HG03280 (cell line): Measurements from ENCODE around the gene CPTP.

Source experiments
- ATAC-seq: cut with Tn5 transposase; IDR thresholded peaks from one replicate; pipeline ENCODE4 v1.9.1; 2021; ENCODE audit warnings: mild to moderate bottlenecking, moderate library complexity; ENCODE audit not compliant: unreplicated experiment

Gene CPTP

GRCh38 chr1:1332774-1333480 is 8.3 kb downstream of the CPTP start:
- no peak for ATAC-seq

DNA sequence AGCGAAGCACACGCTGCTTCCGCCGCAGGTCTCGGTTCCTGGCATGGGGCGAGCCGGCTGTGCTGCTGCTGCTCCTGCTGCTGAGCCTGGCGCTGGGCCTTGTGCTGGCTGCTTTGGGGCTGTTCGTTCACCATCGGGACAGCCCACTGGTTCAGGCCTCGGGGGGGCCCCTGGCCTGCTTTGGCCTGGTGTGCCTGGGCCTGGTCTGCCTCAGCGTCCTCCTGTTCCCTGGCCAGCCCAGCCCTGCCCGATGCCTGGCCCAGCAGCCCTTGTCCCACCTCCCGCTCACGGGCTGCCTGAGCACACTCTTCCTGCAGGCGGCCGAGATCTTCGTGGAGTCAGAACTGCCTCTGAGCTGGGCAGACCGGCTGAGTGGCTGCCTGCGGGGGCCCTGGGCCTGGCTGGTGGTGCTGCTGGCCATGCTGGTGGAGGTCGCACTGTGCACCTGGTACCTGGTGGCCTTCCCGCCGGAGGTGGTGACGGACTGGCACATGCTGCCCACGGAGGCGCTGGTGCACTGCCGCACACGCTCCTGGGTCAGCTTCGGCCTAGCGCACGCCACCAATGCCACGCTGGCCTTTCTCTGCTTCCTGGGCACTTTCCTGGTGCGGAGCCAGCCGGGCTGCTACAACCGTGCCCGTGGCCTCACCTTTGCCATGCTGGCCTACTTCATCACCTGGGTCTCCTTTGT is 9.1 kb downstream of the CPTP start:
- no peak for ATAC-seq

GRCh38 chr1:1334835-1335234 is 10.2 kb downstream of the CPTP start:
- no peak for ATAC-seq

GRCh38 chr1:1335283-1335682 is 10.7 kb downstream of the CPTP start:
- no peak for ATAC-seq

DNA sequence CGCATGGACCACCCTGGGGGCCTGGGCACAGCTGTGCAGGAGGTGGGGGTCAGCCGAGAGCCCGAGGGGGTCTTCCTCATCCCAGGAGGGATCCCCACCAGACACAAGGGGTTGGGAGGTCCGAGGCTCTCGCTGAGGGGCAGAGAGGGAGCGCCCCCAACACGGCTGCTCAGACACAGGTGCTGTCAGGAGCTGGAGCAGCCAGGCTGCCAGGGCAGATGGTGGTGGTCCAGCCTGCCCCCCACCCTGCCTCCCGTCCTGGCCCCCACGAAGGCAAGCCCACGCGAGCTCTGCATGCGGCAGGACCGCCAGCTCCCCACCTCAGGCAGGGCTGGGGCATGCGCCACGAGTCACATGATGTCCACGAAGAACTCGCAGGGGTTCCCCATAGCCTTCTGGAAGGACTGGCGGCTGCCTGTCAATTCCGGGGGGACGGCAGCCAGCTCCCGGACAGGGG is 11.2 kb downstream of the CPTP start:
- no peak for ATAC-seq

DNA sequence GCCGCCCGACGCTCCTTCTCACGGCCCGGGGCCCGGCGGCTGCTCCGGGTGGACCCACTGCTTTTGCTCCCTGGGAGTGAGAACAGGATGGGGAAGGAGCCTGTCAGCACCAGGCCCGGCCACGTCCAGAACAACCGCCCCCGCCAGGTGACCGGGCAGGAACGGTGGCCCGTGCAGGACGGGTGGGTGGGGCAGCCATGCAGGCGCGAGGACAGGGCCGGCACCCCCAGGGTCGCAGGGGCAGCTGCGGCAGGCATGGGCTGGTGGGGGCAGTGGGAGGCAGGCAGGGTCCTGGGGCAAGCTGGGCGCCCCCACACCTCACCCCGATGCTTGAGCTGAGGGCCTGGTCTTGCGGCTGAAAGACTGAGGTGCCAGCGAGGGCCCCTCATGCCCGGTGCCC is 11.8 kb downstream of the CPTP start:
- ATAC-seq, result no peak

GRCh38 chr1:1336931-1337792 is 12.6 kb downstream of the CPTP start:
- ATAC-seq, result no peak

GRCh38 chr1:1337793-1338147 is 13.2 kb downstream of the CPTP start:
- no peak for ATAC-seq

GRCh38 chr1:1338278-1338677 is 13.7 kb downstream of the CPTP start:
- no peak for ATAC-seq

DNA sequence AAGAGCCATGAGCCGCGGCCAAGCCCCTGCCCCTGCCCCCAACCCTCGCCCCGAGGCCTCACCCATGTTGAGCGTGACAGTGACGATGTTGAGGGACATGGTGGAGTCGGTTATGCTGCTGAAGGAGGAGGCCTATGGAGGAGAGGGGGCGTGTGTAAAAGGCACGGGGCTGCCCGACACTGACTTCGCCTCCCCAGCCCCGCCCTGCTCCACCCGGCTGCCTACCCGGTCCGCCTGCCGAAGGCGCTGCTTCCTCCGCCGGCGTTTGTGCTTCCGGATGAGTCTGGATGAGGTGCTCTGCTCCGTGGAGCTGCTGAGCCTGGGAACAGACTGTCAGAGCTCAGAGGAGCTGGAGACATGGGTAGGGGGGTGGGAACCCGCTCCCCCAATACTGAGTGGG is 15.6 kb downstream of the CPTP start:
- no peak for ATAC-seq

GRCh38 chr1:1340791-1341548 is 16.4 kb downstream of the CPTP start:
- ATAC-seq, result no peak

- ATAC-seq, result no peak
Observed at GRCh38 chr1:1341549-1342021, 17.0 kb downstream of the CPTP start.

- ATAC-seq, result no peak
Observed at GRCh38 chr1:1342061-1342562, 17.5 kb downstream of the CPTP start.

DNA sequence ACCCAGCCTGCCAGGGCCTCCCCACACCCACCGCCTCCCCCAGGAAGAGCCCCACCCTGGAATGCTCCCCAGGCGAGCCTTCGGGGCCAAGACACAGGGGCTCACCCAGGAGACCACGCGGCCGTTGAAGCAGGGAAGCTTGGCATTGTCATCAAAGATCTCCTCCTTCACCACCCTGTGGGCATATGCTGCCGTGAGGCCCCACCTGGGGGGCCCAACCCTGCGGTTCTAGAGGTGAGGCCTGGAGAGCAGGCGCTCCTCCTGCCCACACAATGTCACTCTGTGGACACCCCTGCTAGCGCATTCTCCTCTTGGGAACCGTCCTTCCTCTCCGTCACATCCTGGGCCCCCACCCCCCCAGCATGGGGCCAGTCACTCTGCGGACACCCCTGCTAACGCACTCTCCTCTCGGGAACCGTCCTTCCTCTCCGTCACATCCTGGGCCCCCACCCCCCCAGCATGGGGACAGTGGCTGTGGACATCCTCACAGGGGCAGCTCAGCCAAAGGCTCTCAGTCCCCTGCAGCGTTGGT is 18.0 kb downstream of the CPTP start:
- ATAC-seq, result no peak

DNA sequence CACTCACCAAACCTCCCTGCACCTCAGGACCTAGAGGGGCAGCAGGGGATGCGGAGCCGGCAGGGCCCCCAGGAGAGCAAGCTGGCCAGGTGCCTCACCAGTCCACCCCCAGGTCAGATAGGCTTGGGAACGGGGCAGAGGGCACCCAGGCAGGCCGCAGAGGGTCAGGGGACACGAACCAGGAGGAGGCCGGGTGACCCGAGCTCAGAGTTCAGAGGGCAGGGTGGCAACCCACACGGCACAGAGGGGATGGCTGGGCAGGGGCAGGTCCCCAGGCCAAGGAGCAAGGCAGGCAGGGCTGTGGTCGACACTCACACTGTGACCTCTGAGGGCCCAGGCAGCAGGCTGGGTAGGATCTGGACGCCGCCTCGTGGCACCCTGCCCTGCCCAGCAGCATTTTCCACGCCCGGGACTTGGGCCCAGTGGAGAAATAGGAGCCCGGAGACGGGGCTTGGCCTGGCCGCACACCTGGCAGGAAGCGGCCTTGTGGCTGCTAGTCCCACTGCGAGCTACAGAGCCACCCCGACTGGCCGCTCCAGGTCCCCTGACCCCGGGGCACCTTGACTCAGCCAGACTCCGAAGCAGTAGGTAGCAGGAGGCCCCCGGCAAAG is 19.3 kb downstream of the CPTP start:
- no peak for ATAC-seq

GRCh38 chr1:1344655-1345361 is 20.2 kb downstream of the CPTP start:
- no peak for ATAC-seq

DNA sequence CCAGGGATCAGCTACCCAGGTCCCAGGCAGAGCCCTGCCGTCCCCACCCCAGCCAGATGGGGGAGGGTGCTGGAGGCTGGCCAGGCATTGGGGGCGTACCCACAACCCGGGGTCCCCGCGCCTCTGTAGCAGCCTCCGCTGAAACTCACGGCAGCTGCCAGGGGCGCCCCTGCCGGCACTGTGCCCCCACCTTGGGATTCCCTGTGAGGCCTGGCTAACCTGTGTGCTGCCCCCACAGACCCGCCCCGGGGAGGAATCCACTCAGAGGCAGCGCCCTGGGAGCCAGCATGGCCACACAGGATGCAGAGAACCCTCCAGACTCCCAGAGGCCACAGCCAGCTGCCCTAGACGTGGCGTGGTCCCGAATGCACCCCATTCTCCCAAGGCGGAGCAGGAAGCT is 20.8 kb downstream of the CPTP start:
- ATAC-seq, result no peak

DNA sequence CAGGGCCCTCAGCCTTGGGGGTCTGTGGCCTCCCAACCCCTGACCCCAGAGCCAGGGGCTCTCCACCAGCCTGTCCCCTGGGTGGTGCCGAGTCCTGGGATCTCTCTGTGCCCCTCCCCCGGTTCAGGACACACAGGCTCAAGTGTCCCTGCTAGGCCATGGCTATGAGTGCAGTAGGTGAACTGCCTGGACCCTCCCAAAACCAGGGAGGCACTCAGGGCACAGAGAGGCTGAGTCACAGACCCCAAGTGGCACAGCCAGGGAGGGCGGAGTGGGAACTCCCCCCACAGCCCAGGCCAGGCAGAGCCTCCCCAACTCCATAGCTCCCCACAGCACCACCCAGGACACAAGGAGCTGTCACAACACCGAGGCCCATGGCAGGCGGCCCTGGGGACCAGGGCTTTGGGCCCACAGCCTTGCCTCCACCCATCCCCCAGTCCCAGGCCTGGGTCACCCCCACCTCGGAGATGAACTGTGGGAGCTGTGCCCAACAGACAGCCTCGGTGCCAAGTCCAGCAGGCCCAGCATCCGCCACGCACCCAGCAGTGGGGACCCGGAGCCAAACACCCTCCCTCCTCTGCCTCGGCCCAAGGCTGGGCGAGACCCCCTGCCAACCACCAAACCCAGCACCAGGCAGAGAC is 21.4 kb downstream of the CPTP start:
- ATAC-seq, result no peak

DNA sequence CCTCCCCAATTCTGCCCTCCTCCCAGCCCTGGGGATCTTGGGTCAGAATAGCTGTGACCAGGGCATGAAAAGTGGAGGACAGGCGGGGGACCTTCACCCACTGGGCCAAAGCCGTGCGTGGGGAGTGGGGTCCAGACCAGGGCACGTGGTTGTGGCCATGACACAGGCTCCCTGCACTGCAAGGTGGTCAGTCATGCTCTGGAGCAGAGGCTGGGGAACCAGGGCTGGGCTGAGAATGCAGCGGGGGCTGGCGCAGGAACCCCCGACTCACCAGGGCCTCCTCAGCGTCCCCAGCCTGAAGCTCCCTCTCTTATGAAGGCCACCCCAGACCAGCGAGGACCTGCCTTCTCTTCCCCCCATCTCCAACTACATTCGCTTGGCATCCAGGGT is 21.9 kb downstream of the CPTP start:
- ATAC-seq, result no peak
